Naive thymus-derived CD4-positive, alpha-beta T cell (primary cell): ENCODE measurements around the gene TUNAR. TPM values are rescaled to one million over a fixed set of nuclear protein-coding genes. Genes with fewer than 3 reads are reported as not detected.
A peak's percentile ranks its signal among the peaks of the same experiment; 100 is the strongest.

ENCODE experiments used
- ATAC-seq: fragments of 150-1000 bp; cut with Tn5 transposase; 2 replicates; pipeline ENCODE4 v1.10.0; 2021; ENCODE audit warnings: mild to moderate bottlenecking, moderate library complexity
- CTCF ChIA-PET: fragments of 350-600 bp; sonication (Branson Sonifier 250); formaldehyde crosslinking; loops from one replicate; lab custom pipeline; 2021; ENCODE audit warnings: antibody characterized with exemption; lab: Charles Lee
- POLR2A ChIA-PET: fragments of 350-600 bp; sonication (Branson Sonifier 250); formaldehyde crosslinking; loops from one replicate; lab custom pipeline; 2021; ENCODE audit warnings: antibody characterized with exemption, inconsistent platforms; lab: Charles Lee
- DNase-seq, 9 donors: peaks; one replicate each; pipeline versions ENCODE4 v3.0.0 to v3.0.0-alpha.2; 2020 to 2022; ENCODE audit warnings: mixed read lengths in 1 of 9
- H3K27ac ChIP-seq: one replicate; pipeline ENCODE4 v1.7.0; 2013; ENCODE audit warnings: mild to moderate bottlenecking, low read depth, low read length, moderate library complexity
- H3K27me3 ChIP-seq, 2 donors: one replicate each; pipeline ENCODE4 v1.7.0; 2013; ENCODE audit warnings: low read length in 2 of 2, mild to moderate bottlenecking in 2 of 2, moderate library complexity in 2 of 2; ENCODE audit not compliant: control insufficient read depth in 2 of 2, insufficient read depth in 2 of 2
- H3K36me3 ChIP-seq, 3 experiments: 1 replicate in 2 of 3; 2 replicates in 1 of 3; pipeline ENCODE4 v1.7.0; 2013; ENCODE audit warnings: low read length in 3 of 3, mild to moderate bottlenecking in 3 of 3, moderate library complexity in 1 of 3; ENCODE audit not compliant: insufficient read depth in 3 of 3, control insufficient read depth in 2 of 3
- H3K4me1 ChIP-seq, 2 donors: one replicate each; pipeline ENCODE4 v1.7.0; 2013; ENCODE audit warnings: low read length in 2 of 2, mild to moderate bottlenecking in 2 of 2, moderate library complexity in 1 of 2; ENCODE audit not compliant: control insufficient read depth in 2 of 2, insufficient read depth in 2 of 2
- H3K4me3 ChIP-seq: 2 replicates; pipeline ENCODE4 v1.7.0; 2013; ENCODE audit warnings: mild to moderate bottlenecking, low read length
- H3K9me3 ChIP-seq, 3 experiments: 1 replicate in 2 of 3; 2 replicates in 1 of 3; pipeline ENCODE4 v1.7.0; 2013; ENCODE audit warnings: low read length in 3 of 3; ENCODE audit not compliant: control insufficient read depth in 2 of 3
- H3K27ac Mint-ChIP-seq, 9 donors: one replicate each; pipeline ENCODE4 v1.8.0; 2020 to 2022; ENCODE audit warnings: mixed read lengths in 9 of 9, mild to moderate bottlenecking in 8 of 9, moderate library complexity in 5 of 9, inconsistent platforms in 2 of 9
- H3K27me3 Mint-ChIP-seq, 5 donors: one replicate each; pipeline ENCODE4 v1.8.0; 2021 to 2022; ENCODE audit warnings: mixed read lengths in 5 of 5, mild to moderate bottlenecking in 1 of 5
- H3K36me3 Mint-ChIP-seq, 5 donors: one replicate each; pipeline ENCODE4 v1.8.0; 2020 to 2022; ENCODE audit warnings: mixed read lengths in 5 of 5, mild to moderate bottlenecking in 3 of 5, inconsistent platforms in 1 of 5
- H3K4me1 Mint-ChIP-seq, 7 donors: one replicate each; pipeline ENCODE4 v1.8.0; 2020 to 2022; ENCODE audit warnings: mixed read lengths in 7 of 7, mild to moderate bottlenecking in 3 of 7, inconsistent platforms in 1 of 7
- H3K4me3 Mint-ChIP-seq, 10 donors: one replicate each; pipeline ENCODE4 v1.8.0; 2020 to 2022; ENCODE audit warnings: mild to moderate bottlenecking in 10 of 10, mixed read lengths in 10 of 10, moderate library complexity in 6 of 10, inconsistent platforms in 2 of 10
- H3K9me3 Mint-ChIP-seq, 11 donors: one replicate each; pipeline ENCODE4 v1.8.0; 2020 to 2022; ENCODE audit warnings: mixed read lengths in 11 of 11, mild to moderate bottlenecking in 4 of 11, inconsistent platforms in 1 of 11, moderate library complexity in 1 of 11
- intact Hi-C, 2 donors: fragments of 100-400 bp; cut with micrococcal nuclease; formaldehyde crosslinking; loops; one replicate each; pipeline ENCODE4 v1.15.1; 2023
- polyA plus RNA-seq, 2 donors: library from polyadenylated mRNA; unstranded; fragments of 300-500 nt; fragmentation: Illumina TruSeq; gene quantifications; one replicate each; pipeline ENCODE4 v1.2.3, GENCODE V29; 2021
- total RNA-seq, 6 experiments: library from RNA in 5 of 6; stranded (reverse) in 5 of 6; gene quantifications; 1 replicate in 5 of 6; 2 replicates in 1 of 6; pipeline ENCODE4 v1.2.3 and lab custom pipeline; 2021 to 2026

Gene TUNAR
- total and polyA plus RNA-seq, 7 experiments from 2014 or later = not detected

DNA sequence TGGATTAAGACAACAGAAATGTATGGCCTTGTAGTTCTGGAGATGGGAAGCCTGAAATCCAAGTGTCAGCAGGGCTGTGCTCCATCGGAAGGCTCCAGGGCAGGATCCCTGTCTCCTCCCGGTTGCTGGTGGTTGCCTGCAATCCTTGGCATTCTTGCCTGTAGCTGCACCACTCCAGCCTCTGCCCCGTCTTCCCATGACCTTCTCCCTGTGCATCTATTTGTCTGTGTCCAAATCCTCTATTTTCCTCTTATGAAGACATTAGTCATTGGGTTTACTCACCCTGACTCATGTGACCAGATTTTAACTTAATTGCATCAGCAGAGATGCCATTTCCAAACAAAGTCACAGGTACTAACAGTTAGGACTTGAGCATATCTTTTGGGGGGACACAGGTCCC, 15.1 kb downstream of the TUNAR start:
- intact Hi-C loops = no loop called here
- H3K27me3 ChIP-seq = no peaks in the 10 kb centered on the region
- Mint-ChIP-seq H3K9me3 (peaks cover 0 to 2% (median 0%) of the 10 kb centered on the region in 11 donors), H3K4me3 (no peak overlapping the region), H3K27me3 (peaks cover 0 to 57% (median 18%) of the 10 kb centered on the region in 5 donors), H3K4me1 (no peaks in the 10 kb centered on the region), H3K36me3 (no peaks in the 10 kb centered on the region), H3K27ac (no peak overlapping the region)
- ATAC-seq (no peak), DNase-seq (no peak)
- H3K4me1 ChIP-seq = no peaks in the 10 kb centered on the region
- no peaks in the 10 kb centered on the region for H3K36me3 ChIP-seq
- POLR2A ChIA-PET = no interaction called here
- no peak overlapping the region for H3K4me3 ChIP-seq
- no peaks in the 10 kb centered on the region for H3K9me3 ChIP-seq
- H3K27ac ChIP-seq = no peak overlapping the region
- CTCF ChIA-PET = no interaction called here

DNA sequence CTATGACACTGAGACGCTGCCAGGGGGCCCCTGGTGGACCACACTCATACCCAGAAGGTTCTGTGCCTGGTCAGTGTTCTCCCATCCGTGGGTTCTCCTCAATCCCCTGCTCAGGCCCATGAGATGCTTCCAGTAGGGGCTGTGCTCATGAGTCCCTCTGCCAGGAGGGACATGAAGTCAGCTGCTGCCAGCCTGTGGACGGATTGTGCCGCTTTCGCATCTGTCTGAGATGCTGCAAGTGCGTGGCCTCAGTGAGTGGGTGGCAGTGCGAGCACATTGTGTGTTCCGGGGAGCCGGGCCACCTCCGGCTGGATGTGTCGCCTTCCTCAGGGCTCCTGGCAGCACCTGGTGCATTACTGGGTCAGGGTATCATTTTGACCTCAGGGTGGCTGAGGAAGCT, 15.5 kb downstream of the TUNAR start:
- ChIA-PET POLR2A (no interaction called here), CTCF (no interaction called here)
- no peaks in the 10 kb centered on the region for H3K27me3 ChIP-seq
- H3K36me3 Mint-ChIP-seq = no peaks in the 10 kb centered on the region
- peaks cover 0 to 2% (median 0%) of the 10 kb centered on the region in 11 donors for H3K9me3 Mint-ChIP-seq
- H3K4me3 Mint-ChIP-seq = no peak overlapping the region
- no peaks in the 10 kb centered on the region for H3K4me1 Mint-ChIP-seq
- no peaks in the 10 kb centered on the region for H3K4me1 ChIP-seq
- H3K9me3 ChIP-seq = no peaks in the 10 kb centered on the region
- H3K27ac ChIP-seq = no peak overlapping the region
- intact Hi-C loops = no loop called here
- no peaks in the 10 kb centered on the region for H3K36me3 ChIP-seq
- no peak overlapping the region for H3K27ac Mint-ChIP-seq
- ATAC-seq (no peak), DNase-seq (no peak)
- peaks cover 0 to 60% (median 22%) of the 10 kb centered on the region in 5 donors for H3K27me3 Mint-ChIP-seq
- H3K4me3 ChIP-seq = no peak overlapping the region

DNA sequence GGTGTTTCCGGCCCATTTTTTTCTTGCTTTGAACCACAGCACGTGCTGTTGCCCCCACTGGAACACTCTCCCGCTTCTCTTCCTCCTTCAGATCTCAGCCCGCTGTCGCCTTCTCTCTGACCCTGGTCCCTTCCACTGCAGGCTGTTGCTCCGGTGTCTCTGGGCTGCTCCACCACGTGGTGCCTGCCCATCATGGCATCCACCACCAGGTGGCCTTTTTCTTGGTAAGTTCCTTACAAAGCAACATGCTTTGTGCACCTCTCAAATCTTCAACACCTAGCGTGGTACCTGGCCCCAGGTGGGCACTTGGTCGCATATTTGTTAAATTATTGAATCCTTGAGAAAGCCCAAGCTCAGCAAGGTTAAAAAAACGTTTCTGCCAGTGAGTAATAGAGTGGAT, 19.1 kb downstream of the TUNAR start:
- H3K4me1 Mint-ChIP-seq = no peaks in the 10 kb centered on the region
- no peak overlapping the region for H3K27ac ChIP-seq
- H3K4me1 ChIP-seq = no peaks in the 10 kb centered on the region
- ChIA-PET CTCF (interaction anchor here (0.6 kb wide), 1 partner anchor 630 kb away, joined by 3 read pairs; no protein-coding TSS in a partner anchor), POLR2A (no interaction called here)
- no peak overlapping the region for H3K4me3 ChIP-seq
- H3K27ac Mint-ChIP-seq = no peak overlapping the region
- H3K9me3 Mint-ChIP-seq = peaks cover 0 to 3% (median 0%) of the 10 kb centered on the region in 11 donors
- DNase-seq (peak in 3 of 9 donors; percentile 4 to 14 (median 8)), ATAC-seq (no peak)
- no peaks in the 10 kb centered on the region for H3K36me3 ChIP-seq
- intact Hi-C loops = loop anchor here in 1 of 2 donors (1.0 kb wide), 1 partner anchor 99 kb away; no protein-coding TSS in a partner anchor
- H3K9me3 ChIP-seq = no peaks in the 10 kb centered on the region
- no peaks in the 10 kb centered on the region for H3K36me3 Mint-ChIP-seq
- H3K27me3 ChIP-seq = no peaks in the 10 kb centered on the region
- H3K27me3 Mint-ChIP-seq = peaks cover 0 to 74% (median 32%) of the 10 kb centered on the region in 5 donors
- H3K4me3 Mint-ChIP-seq = no peak overlapping the region

DNA sequence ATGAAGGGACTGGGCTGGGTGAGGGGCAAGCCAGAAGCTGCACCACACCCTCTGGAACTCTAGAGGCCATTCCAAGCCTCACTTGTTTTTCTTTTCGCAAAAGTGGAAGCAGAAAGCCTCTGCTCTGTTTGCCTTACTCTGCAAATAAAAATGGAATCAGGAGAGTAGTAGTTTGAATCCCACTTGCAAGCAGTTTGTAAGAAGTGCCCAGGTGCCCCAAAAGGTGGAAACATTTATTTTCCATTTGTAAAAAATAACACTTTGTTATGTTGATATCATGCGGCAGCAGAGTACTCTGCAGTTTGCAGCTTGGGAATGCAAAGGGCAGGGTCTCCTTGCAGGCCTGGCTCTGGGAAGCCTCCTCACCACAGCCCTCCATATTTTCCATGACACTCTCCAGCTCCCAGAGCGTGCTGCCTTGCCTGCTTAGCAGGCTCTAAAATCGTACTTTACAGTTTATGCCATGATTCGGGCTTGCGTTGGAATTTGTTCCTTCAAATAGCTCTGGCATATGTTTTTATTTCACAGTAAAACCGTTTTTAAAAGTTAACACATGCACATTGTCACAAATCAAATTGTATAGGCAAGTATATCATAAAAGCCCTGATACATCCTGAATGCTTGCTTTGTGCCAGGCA, 20.0 kb downstream of the TUNAR start:
- Mint-ChIP-seq H3K27ac (no peak overlapping the region), H3K4me1 (no peaks in the 10 kb centered on the region), H3K27me3 (peaks cover 7 to 79% (median 38%) of the 10 kb centered on the region in 5 donors), H3K36me3 (no peaks in the 10 kb centered on the region), H3K9me3 (peaks cover 0 to 3% (median 0%) of the 10 kb centered on the region in 11 donors), H3K4me3 (no peak overlapping the region)
- ChIA-PET POLR2A (no interaction called here), CTCF (interaction anchor here (0.6 kb wide), 1 partner anchor 629 kb away, joined by 3 read pairs; no protein-coding TSS in a partner anchor)
- Histone ChIP-seq H3K4me1 (no peaks in the 10 kb centered on the region), H3K36me3 (no peaks in the 10 kb centered on the region), H3K4me3 (no peak overlapping the region), H3K27me3 (no peaks in the 10 kb centered on the region), H3K27ac (no peak overlapping the region), H3K9me3 (no peaks in the 10 kb centered on the region)
- DNase-seq = no peak
- ATAC-seq = no peak
- intact Hi-C loops = no loop called here

DNA sequence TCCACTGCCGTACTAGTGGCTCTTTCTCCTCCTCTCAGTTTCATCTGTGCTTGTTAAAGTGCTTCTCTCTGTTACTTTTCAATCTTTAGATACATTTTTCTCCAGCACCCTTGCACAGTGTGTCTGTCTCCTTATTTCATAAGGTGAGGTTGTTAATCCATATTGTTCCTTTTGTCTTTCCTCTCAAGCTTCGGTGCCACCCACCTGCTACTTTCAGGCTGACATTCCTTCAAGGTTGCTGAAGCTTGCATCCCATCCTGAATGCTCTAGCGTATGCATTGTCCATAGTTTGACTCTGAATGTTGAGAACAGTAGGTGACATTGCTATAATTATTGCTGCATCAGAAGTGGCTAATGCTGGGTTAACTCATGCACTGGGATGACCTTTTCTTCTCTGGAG, 20.6 kb downstream of the TUNAR start:
- H3K4me1 Mint-ChIP-seq = no peaks in the 10 kb centered on the region
- H3K36me3 ChIP-seq = no peaks in the 10 kb centered on the region
- H3K4me3 ChIP-seq = no peak overlapping the region
- H3K4me3 Mint-ChIP-seq = no peak overlapping the region
- peaks cover 0 to 3% (median 0%) of the 10 kb centered on the region in 11 donors for H3K9me3 Mint-ChIP-seq
- ChIA-PET CTCF (no interaction called here), POLR2A (no interaction called here)
- intact Hi-C loops = no loop called here
- no peak overlapping the region for H3K27ac Mint-ChIP-seq
- no peaks in the 10 kb centered on the region for H3K27me3 ChIP-seq
- DNase-seq (no peak), ATAC-seq (no peak)
- no peaks in the 10 kb centered on the region for H3K4me1 ChIP-seq
- no peak overlapping the region for H3K27ac ChIP-seq
- no peaks in the 10 kb centered on the region for H3K9me3 ChIP-seq
- no peaks in the 10 kb centered on the region for H3K36me3 Mint-ChIP-seq
- H3K27me3 Mint-ChIP-seq = peaks cover 12 to 79% (median 43%) of the 10 kb centered on the region in 5 donors

DNA sequence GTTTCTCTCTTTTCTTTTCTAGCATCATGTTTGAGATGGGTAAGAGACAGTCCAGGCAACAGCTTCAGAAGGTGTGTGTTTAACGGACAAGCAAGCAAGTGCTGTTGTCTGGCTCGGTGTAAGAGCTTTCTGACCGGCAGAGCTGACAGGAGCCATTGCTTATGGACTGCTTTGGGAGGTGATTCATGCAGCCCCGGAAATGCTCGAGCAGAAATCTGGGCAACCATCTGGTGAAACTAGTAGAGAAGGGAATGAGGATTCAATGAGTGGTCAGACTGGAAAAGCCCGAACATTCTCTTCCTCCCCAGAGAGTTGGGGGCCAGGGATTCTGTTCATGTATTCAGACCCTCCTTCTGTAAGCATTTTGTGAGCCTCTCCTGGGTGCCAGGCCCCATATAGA, 24.4 kb downstream of the TUNAR start:
- Histone ChIP-seq H3K4me1 (no peaks in the 10 kb centered on the region), H3K4me3 (no peak overlapping the region), H3K27ac (no peak overlapping the region), H3K27me3 (no peaks in the 10 kb centered on the region), H3K36me3 (no peaks in the 10 kb centered on the region), H3K9me3 (no peaks in the 10 kb centered on the region)
- Mint-ChIP-seq H3K9me3 (peaks cover 0 to 5% (median 0%) of the 10 kb centered on the region in 11 donors), H3K27ac (no peak overlapping the region), H3K4me1 (no peaks in the 10 kb centered on the region), H3K27me3 (peaks cover 16 to 61% (median 42%) of the 10 kb centered on the region in 5 donors), H3K4me3 (no peak overlapping the region), H3K36me3 (no peaks in the 10 kb centered on the region)
- ChIA-PET CTCF (no interaction called here), POLR2A (no interaction called here)
- ATAC-seq (no peak), DNase-seq (no peak)
- intact Hi-C loops = no loop called here

DNA sequence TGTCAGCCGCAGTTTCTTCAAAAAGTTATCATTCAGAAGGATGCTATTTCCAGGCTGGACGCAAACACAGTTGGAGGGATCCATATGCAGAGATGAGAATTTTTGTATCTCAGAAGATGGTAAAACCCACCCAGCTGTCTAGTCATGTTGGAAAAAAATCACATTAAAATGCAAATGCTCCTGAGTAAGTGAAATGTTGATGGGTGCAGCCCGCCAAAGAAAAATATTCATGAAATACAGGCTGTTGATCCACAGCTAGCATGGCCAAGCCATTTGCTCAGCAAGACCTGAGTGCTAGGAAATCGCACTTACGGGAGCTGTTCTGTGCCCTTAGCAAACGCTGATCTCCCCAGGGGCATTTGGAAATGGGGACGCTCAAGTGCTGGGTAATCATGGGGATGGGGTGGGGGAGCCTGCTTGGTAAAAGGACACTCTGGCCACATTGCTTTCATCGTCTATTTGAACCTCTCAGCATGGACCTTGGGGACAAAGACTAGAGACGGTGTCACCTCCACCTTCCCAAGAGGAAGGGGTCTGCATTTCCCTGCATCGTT, 25.7 kb downstream of the TUNAR start:
- ChIA-PET POLR2A (no interaction called here), CTCF (no interaction called here)
- Mint-ChIP-seq H3K27me3 (peaks cover 16 to 51% (median 39%) of the 10 kb centered on the region in 5 donors), H3K4me1 (no peaks in the 10 kb centered on the region), H3K4me3 (no peak overlapping the region), H3K9me3 (peaks cover 0 to 7% (median 0%) of the 10 kb centered on the region in 11 donors), H3K36me3 (no peaks in the 10 kb centered on the region), H3K27ac (no peak overlapping the region)
- H3K27ac ChIP-seq = no peak overlapping the region
- no peaks in the 10 kb centered on the region for H3K27me3 ChIP-seq
- ATAC-seq (no peak), DNase-seq (no peak)
- H3K36me3 ChIP-seq = no peaks in the 10 kb centered on the region
- no peak overlapping the region for H3K4me3 ChIP-seq
- intact Hi-C loops = no loop called here
- no peaks in the 10 kb centered on the region for H3K4me1 ChIP-seq
- H3K9me3 ChIP-seq = no peaks in the 10 kb centered on the region
